ENCODE data around the gene MAT2B. TPM values are rescaled to one million over a fixed set of nuclear protein-coding genes. Genes with fewer than 3 reads are reported as not detected.

The MAT2B gene
- total and polyA plus RNA-seq, 2 of the 13 experiments (the other 11 are each of a cell fraction or from before 2014, with no cell fraction given): 20.2 to 37.1 TPM

GRCh38 chr5:163563112-163563511 lies 57.7 kb downstream of the MAT2B start:
- FAIRE-seq: no peak
- no peak for TF ChIP-seq MEIS1 (CRISPR knock-in tag; IDR thresholded peaks at IDR 0.05; ENCODE audit: borderline replicate concordance)
- no TSS peak for BruUV-seq (replicated peaks)
- Histone ChIP-seq H3K27me3 (ENCODE audit: control insufficient read depth in 1 of 2, insufficient read depth in 2 of 2, low read length in 2 of 2) (peaks cover 0 to 8% of the 10 kb centered on the region in 2 experiments; a peak in 1 of 5 replicates), H4K20me1 (ENCODE audit: insufficient read depth, low read length) (no peaks in the 10 kb centered on the region), H2AFZ (ENCODE audit: low read length) (no peak overlapping the region), H3K36me3 (replicated peaks in 1 of 2; ENCODE audit: control insufficient read depth in 1 of 2, insufficient read depth in 2 of 2, low read length in 2 of 2) (no peaks in the 10 kb centered on the region), H3K4me1 (ENCODE audit: insufficient read depth, low read length) (peaks cover 32% of the 10 kb centered on the region), H3K27ac (ENCODE audit: extremely low read length, insufficient read depth, low read length) (no peak overlapping the region), H3K4me3 (replicated peaks in 1 of 3; ENCODE audit: insufficient read depth in 1 of 3, low read depth in 2 of 3, low read length in 3 of 3) (no peak overlapping the region), H3K9me3 (ENCODE audit: low read length) (no peaks in the 10 kb centered on the region), H3K4me2 (ENCODE audit: low read depth, low read length) (no peak overlapping the region), H3K79me2 (ENCODE audit: insufficient read depth, low read length) (no peaks in the 10 kb centered on the region), H3K9ac (ENCODE audit: insufficient read depth, low read depth, low read length) (no peak overlapping the region)
- ChIA-PET POLR2A (no interaction called here), CTCF (ENCODE audit: low intra/inter-chr PET ratio, low total read pairs) (interaction anchor here (4.0 kb wide), 1 partner anchor 941 kb away, joined by 21 read pairs; no protein-coding TSS in a partner anchor)
- no peak for ATAC-seq
- in situ Hi-C loops (cut with HindIII; ENCODE audit: extremely low pct_ligation_motif_present, low pct_unique_long_range_greater_than_20kb): loop anchor here (10.0 to 25.0 kb wide), 2 partner anchors 452 to 1649 kb away; no protein-coding TSS in a partner anchor
- 0% methylated on average over 1 of the region's 1 CpG for WGBS (ENCODE audit: low lambda C conversion rate)
- intact Hi-C loops (cut with micrococcal nuclease; ENCODE audit: unreplicated experiment): loop anchor here (5.0 kb wide), 1 partner anchor 1109 kb away; no protein-coding TSS in a partner anchor
- DNase-seq (ENCODE audit: low spot score): no peak

GRCh38 chr5:163563880-163564279 lies 58.5 kb downstream of the MAT2B start:
- ChIA-PET POLR2A (no interaction called here), CTCF (ENCODE audit: low intra/inter-chr PET ratio, low total read pairs) (interaction anchor here (1.3 to 4.0 kb wide), 2 partner anchors 941 to 1645 kb away, joined by 6 to 21 read pairs; no protein-coding TSS in a partner anchor)
- Histone ChIP-seq H3K79me2 (ENCODE audit: insufficient read depth, low read length) (no peaks in the 10 kb centered on the region), H3K9ac (ENCODE audit: insufficient read depth, low read depth, low read length) (no peak overlapping the region), H3K36me3 (replicated peaks in 1 of 2; ENCODE audit: control insufficient read depth in 1 of 2, insufficient read depth in 2 of 2, low read length in 2 of 2) (no peaks in the 10 kb centered on the region), H3K4me3 (replicated peaks in 1 of 3; ENCODE audit: insufficient read depth in 1 of 3, low read depth in 2 of 3, low read length in 3 of 3) (no peak overlapping the region), H3K27ac (ENCODE audit: extremely low read length, insufficient read depth, low read length) (no peak overlapping the region), H3K27me3 (ENCODE audit: control insufficient read depth in 1 of 2, insufficient read depth in 2 of 2, low read length in 2 of 2) (peaks cover 0 to 11% of the 10 kb centered on the region in 2 experiments; a peak in 1 of 5 replicates), H3K4me1 (ENCODE audit: insufficient read depth, low read length) (peaks cover 32% of the 10 kb centered on the region), H4K20me1 (ENCODE audit: insufficient read depth, low read length) (no peaks in the 10 kb centered on the region), H3K4me2 (ENCODE audit: low read depth, low read length) (no peak overlapping the region), H3K9me3 (ENCODE audit: low read length) (no peaks in the 10 kb centered on the region), H2AFZ (ENCODE audit: low read length) (no peak overlapping the region)
- in situ Hi-C loops (cut with HindIII; ENCODE audit: extremely low pct_ligation_motif_present, low pct_unique_long_range_greater_than_20kb): loop anchor here (10.0 to 25.0 kb wide), 2 partner anchors 451 to 1648 kb away; no protein-coding TSS in a partner anchor
- ATAC-seq (no peak), FAIRE-seq (no peak), DNase-seq (ENCODE audit: low spot score) (no peak)
- intact Hi-C loops (cut with micrococcal nuclease; ENCODE audit: unreplicated experiment): loop anchor here (1.0 to 5.0 kb wide), 4 partner anchors 258 to 1108 kb away; no protein-coding TSS in a partner anchor
- 18% methylated on average over 3 of the region's 3 CpGs for WGBS (ENCODE audit: low lambda C conversion rate)
- no TSS peak for BruUV-seq (replicated peaks)
- TF ChIP-seq NONO (IDR thresholded peaks at IDR 0.05) (no peak), NONO (CRISPR knock-in tag; conservative IDR thresholded peaks at IDR 0.05) (no peak), SP2 (CRISPR knock-in tag; IDR thresholded peaks at IDR 0.05) (no peak), ATRX (CRISPR knock-in tag; IDR thresholded peaks at IDR 0.05; ENCODE audit: borderline replicate concordance) (no peak), NR2C2 (CRISPR knock-in tag; IDR thresholded peaks at IDR 0.05; ENCODE audit: borderline replicate concordance) (no peak), SUZ12 (IDR thresholded peaks at IDR 0.05; ENCODE audit: low read depth, low read length) (no peak)
